ENCODE data around the gene MTFP1.
"Not testable (repeated sequence)": the region's sequence is repeated elsewhere in the genome, so short reads cannot be mapped to it uniquely, and the experiment has no call there.

The MTFP1 gene

DNA sequence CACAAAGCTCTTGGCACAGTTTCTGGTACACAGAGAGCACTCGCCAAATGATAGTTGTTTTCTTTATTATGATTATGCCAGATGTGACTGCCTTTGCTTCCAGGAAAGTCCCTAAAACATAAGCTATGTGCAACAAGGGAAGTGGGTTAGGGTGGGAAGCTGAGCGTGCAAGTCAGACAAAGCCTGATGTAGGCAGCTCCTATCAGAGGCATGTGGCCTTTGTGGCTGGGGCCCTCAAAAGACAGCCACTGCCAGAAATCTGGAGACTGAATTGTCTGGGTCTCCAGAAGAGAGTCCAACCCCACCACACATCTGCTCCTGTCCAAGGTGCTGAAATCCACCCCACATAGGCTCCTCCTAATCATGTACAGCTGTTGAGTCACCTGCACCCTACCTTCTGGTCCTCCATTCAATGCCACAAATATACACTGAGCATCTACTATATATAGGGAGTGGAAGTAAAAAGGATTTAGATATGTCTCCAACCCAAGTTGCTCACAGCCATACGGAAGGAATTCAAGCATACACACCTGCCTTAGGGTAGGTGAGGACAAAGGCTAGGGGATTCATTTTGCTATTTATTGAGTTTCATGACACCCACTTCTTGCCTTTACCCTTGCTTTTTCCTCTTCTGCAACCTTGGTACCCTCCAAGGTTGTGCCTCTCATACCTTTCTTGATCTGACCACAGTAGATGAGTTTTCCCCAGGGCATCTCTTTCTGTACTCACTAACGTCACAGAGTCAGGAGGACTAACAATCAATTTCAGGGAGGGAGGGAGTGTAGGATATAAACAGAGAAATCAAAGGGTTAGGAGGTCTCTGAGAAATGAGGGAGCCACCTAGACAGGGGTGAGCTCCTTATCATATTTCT, 33.8 kb downstream of the MTFP1 start:
- no peak for TF ChIP-seq ZFX (IDR thresholded peaks at IDR 0.05; ENCODE audit: borderline replicate concordance)
- TF ChIP-seq, protein P1, sequence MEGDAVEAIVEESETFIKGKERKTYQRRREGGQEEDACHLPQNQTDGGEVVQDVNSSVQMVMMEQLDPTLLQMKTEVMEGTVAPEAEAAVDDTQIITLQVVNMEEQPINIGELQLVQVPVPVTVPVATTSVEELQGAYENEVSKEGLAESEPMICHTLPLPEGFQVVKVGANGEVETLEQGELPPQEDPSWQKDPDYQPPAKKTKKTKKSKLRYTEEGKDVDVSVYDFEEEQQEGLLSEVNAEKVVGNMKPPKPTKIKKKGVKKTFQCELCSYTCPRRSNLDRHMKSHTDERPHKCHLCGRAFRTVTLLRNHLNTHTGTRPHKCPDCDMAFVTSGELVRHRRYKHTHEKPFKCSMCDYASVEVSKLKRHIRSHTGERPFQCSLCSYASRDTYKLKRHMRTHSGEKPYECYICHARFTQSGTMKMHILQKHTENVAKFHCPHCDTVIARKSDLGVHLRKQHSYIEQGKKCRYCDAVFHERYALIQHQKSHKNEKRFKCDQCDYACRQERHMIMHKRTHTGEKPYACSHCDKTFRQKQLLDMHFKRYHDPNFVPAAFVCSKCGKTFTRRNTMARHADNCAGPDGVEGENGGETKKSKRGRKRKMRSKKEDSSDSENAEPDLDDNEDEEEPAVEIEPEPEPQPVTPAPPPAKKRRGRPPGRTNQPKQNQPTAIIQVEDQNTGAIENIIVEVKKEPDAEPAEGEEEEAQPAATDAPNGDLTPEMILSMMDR (IDR thresholded peaks at IDR 0.05): no peak
- H3K27ac ChIP-seq: no peak overlapping the region

DNA sequence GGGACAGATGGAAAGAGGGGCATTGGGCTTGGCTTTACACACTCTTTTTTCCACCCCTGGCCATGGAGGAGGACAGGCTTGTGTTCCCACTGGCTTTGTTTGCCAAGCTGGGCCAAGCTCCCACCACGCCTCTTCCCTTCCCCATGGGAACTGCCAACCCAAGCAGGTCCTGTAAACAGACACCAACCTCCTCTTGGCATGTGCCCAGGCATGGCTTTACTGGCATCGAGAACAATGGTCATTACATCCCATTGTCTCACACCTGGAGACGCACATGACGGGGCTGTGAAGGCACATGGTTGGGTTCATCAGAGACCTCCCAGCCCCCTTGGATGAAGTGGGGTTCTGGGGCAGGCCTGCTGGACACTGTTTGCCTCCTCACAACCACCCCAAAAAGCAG, 34.6 kb downstream of the MTFP1 start:
- TF ChIP-seq, protein P1 (IDR thresholded peaks at IDR 0.05): no peak
- TF ChIP-seq ZFX (IDR thresholded peaks at IDR 0.05; ENCODE audit: borderline replicate concordance): no peak

GRCh38 chr22:30460555-30460954, 35.0 kb downstream of the MTFP1 start:
- H3K27ac ChIP-seq: not testable (repeated sequence)

More for the DNA sequence above, 34.6 kb downstream of the MTFP1 start:
- no peak overlapping the region for H3K27ac ChIP-seq

DNA sequence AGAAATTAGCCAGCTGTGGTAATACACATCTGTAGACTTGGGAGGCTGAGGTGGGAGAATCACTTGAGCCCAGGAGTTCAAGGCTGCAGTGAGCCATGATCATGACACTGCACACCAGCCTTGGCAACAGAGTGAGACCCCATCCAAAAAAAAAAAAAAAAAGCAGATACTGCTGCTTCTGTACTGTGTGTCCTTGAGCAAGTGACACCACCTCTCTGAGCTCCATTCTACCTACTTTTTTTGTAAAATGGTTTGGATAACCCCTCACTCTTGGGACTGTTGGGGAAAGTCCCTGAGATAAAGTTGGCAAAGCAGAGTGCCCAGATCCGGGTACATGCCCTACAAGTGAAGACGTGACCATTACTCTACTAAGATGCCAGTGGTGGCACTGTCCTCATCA, 43.6 kb downstream of the MTFP1 start:
- TF ChIP-seq, protein P1 (IDR thresholded peaks at IDR 0.05): no peak
- no peak for TF ChIP-seq ZFX (IDR thresholded peaks at IDR 0.05; ENCODE audit: borderline replicate concordance)
- H3K27ac ChIP-seq: no peak overlapping the region

DNA sequence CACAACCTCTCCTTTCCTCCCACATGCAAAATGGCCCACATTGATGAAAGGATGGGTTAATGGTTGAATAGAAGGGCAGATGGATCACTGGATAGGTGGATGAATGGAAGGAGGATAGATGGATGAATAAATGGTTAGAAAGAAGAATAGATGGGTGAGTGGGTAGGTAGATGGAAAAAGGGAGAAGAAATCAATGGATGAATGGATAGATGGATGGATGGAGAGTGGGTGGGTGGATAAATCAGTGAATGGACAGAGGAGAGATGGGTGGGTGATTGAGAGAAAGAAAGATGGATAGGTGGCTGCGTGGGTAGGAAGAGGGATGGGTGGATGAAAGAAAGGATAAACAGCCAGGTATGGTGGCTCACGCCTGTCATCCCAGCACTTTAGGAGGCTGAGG, 45.1 kb downstream of the MTFP1 start:
- TF ChIP-seq, protein P1 (IDR thresholded peaks at IDR 0.05): no peak
- TF ChIP-seq ZFX (IDR thresholded peaks at IDR 0.05; ENCODE audit: borderline replicate concordance): no peak
- H3K27ac ChIP-seq: no peak overlapping the region

DNA sequence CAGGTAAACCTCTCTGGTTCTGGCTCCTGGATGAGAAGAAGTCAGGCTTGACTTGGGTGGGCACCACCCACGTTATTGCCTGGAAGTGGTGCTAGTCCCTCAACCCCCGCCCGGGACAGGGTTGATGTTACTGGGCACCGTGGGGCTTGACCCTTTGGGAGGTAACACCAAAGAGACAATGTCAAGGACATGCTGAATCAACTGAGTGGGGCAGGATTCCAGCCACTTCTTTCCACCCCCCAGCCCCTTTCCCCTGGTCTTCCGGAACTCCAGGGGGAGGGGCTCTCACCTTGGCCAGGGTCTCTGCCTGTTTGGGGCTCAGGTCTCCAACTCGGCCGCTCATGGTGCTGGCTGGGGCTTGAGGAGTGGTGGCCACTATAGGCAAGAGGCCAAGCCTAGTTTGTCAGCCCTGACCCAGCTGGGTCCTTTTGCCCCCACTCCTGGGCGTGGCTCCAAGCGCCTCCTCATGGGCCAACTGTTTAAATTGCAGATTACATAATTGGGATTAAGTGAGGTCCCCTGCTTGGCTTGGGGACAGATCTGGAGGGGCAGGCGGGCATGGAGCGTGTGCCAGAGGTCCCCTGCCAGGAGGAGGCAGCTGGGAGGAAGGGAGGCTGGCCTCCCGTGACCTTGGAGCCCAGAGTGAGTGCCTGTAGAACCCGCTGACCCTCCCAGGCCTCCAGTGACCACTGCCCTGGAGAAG, 46.2 kb downstream of the MTFP1 start, which contains the start of gene SEC14L3:
SEC14L3 (minus strand) TSS at position 402 of the 703 bp plus-strand sequence; CDS start at position 343, 59 bp downstream.
- H3K27ac ChIP-seq: no peak within 1 kb of the TSS
- no peak for TF ChIP-seq ZFX (IDR thresholded peaks at IDR 0.05; ENCODE audit: borderline replicate concordance)
- TF ChIP-seq, protein P1 (IDR thresholded peaks at IDR 0.05): no peak

DNA sequence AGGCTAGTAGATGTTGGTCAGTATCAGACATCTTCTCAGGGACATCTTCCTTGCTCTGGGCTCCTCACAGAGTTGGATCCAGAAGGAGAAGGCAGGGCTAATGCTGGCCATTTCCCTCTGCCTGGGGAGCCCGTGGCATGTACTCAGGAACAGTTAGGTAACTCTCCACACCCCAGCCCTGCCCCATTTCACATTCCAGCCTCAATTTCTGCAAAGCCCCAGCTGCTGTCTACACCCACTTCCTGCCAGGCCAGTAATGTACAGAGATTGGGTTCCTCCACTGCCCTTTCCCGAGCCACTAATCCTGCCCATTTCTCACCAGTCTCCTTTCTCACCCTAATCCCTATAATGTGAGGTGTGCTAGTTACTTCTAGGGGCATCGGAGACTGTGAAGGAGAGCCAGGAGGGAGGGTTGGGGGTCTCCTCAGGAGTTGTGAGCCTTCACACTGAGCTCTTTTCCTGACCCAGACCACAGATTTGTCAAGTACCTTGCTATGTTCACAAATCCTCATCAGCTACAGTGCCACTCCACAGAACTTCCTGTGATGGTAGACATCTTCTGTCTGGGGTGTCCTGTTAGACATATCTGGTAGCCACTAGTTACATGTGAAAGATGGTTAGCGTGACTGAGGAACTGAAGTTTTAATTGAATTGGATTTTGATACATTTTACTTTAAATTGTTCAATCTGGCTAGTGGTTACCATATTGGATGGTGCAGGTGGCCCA, 47.6 kb downstream of the MTFP1 start:
- no peak overlapping the region for H3K27ac ChIP-seq

More for the DNA sequence above, 47.6 kb downstream of the MTFP1 start:
- TF ChIP-seq, protein P1 (IDR thresholded peaks at IDR 0.05): no peak
- TF ChIP-seq ZFX (IDR thresholded peaks at IDR 0.05; ENCODE audit: borderline replicate concordance): no peak

Measured in 22Rv1 (cell line).